Measurements from ENCODE around the gene TBC1D10A.

The TBC1D10A gene

DNA sequence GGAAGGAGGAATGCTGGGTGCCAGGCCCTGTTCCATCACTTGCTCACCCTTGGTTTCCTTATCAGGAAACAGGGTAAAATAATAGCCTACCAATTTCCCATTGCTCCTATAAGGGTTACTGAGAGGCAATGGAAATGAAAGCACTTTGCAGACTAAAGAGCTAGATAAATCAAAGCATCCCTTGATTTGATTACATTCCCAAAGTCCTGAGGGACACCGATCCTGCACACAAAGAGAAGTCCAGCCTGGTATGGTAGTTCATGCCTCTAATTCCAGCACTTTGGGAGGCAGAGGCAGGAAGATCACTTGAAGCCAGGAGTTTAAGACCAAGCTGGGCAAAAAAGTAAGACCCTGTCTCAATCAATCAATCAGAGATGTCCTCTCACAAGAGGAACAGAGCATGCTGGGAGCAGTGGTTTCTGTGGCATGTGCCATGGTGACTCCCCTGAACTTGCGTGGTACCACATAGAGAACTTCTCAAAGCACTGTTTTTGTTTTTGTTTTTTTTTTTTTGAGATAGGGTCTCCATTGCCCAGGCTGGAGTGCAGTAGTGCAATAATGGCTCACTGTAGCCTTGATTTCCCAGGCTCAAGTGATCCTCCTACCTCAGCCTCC is 10.7 kb downstream of the TBC1D10A start:
- Histone ChIP-seq H3K9me3 (ENCODE audit: severe bottlenecking) (no peaks in the 10 kb centered on the region), H3K4me1 (ENCODE audit: insufficient read depth, poor library complexity, severe bottlenecking) (peaks cover 27% of the 10 kb centered on the region), H3K36me3 (ENCODE audit: low read depth) (peaks cover 4% of the 10 kb centered on the region), H3K27ac (ENCODE audit: poor library complexity, severe bottlenecking) (no peak overlapping the region), H3K4me3 (ENCODE audit: severe bottlenecking) (no peak overlapping the region), H3K27me3 (ENCODE audit: insufficient read depth, poor library complexity, severe bottlenecking) (no peaks in the 10 kb centered on the region)
- TF ChIP-seq, protein P1, sequence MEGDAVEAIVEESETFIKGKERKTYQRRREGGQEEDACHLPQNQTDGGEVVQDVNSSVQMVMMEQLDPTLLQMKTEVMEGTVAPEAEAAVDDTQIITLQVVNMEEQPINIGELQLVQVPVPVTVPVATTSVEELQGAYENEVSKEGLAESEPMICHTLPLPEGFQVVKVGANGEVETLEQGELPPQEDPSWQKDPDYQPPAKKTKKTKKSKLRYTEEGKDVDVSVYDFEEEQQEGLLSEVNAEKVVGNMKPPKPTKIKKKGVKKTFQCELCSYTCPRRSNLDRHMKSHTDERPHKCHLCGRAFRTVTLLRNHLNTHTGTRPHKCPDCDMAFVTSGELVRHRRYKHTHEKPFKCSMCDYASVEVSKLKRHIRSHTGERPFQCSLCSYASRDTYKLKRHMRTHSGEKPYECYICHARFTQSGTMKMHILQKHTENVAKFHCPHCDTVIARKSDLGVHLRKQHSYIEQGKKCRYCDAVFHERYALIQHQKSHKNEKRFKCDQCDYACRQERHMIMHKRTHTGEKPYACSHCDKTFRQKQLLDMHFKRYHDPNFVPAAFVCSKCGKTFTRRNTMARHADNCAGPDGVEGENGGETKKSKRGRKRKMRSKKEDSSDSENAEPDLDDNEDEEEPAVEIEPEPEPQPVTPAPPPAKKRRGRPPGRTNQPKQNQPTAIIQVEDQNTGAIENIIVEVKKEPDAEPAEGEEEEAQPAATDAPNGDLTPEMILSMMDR (IDR thresholded peaks at IDR 0.05; ENCODE audit: poor library complexity, severe bottlenecking) = no peak
- ATAC-seq (ENCODE audit: low read depth) (no peak), DNase-seq (ENCODE audit: low spot score) (no peak)

- TF ChIP-seq, protein P1 (IDR thresholded peaks at IDR 0.05; ENCODE audit: poor library complexity, severe bottlenecking) = no peak
- H3K27me3 ChIP-seq (ENCODE audit: insufficient read depth, poor library complexity, severe bottlenecking) = no peaks in the 10 kb centered on the region
- H3K9me3 ChIP-seq (ENCODE audit: severe bottlenecking) = no peaks in the 10 kb centered on the region
- peaks cover 4% of the 10 kb centered on the region for H3K36me3 ChIP-seq (ENCODE audit: low read depth)
- no peak overlapping the region for H3K4me3 ChIP-seq (ENCODE audit: severe bottlenecking)
- no peak for DNase-seq (ENCODE audit: low spot score)
- no peak overlapping the region for H3K27ac ChIP-seq (ENCODE audit: poor library complexity, severe bottlenecking)
- ATAC-seq (ENCODE audit: low read depth) = no peak
- peaks cover 27% of the 10 kb centered on the region for H3K4me1 ChIP-seq (ENCODE audit: insufficient read depth, poor library complexity, severe bottlenecking)
Observed at GRCh38 chr22:30314915-30315314, 11.8 kb downstream of the TBC1D10A start.

DNA sequence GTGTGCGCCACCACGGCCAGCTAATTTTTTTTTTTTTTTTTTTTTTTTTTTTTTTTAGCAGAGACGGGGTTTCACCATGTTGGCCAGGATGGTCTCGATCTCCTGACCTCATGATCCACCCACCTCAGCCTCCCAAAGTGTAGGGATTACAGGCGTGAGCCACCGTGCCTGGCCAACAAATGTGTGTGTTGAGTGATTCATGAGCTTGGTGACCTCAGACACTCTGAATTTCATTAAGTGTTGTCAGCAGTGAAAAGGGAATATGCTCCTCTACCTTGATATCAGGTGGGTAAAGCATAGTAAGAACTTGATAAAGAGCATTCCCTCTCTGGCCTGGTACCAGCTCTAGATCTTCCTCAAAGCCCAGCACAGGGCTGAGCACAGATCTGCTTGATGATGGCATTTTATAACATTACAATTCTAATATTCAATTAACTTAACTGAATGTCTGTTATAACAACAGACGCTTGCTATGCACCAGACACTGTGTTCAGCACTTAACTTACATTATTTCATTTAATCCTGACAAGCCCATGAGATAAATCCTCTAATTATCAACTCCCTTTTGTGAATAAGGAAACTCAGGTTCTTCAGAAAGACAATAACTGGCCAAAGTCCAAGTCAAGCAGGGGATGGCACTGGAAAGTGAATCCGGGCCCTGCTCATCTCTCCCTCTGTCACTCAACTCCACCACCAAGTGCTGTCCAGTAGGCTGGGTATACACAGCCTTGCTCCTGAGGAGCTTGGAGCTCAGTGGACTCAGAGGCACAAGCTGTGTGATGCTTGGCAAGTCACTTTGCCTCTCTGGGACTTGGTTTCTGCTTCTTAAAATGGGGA is 13.0 kb downstream of the TBC1D10A start:
- Histone ChIP-seq H3K27me3 (ENCODE audit: insufficient read depth, poor library complexity, severe bottlenecking) (no peaks in the 10 kb centered on the region), H3K4me3 (ENCODE audit: severe bottlenecking) (no peak overlapping the region), H3K4me1 (ENCODE audit: insufficient read depth, poor library complexity, severe bottlenecking) (peaks cover 27% of the 10 kb centered on the region), H3K27ac (ENCODE audit: poor library complexity, severe bottlenecking) (no peak overlapping the region), H3K9me3 (ENCODE audit: severe bottlenecking) (no peaks in the 10 kb centered on the region), H3K36me3 (ENCODE audit: low read depth) (no peaks in the 10 kb centered on the region)
- DNase-seq (ENCODE audit: low spot score) (no peak), ATAC-seq (ENCODE audit: low read depth) (no peak)
- TF ChIP-seq, protein P1 (IDR thresholded peaks at IDR 0.05; ENCODE audit: poor library complexity, severe bottlenecking) = no peak

GRCh38 chr22:30312053-30312452 is 14.7 kb downstream of the TBC1D10A start:
- peak; percentile 93 for ATAC-seq (ENCODE audit: low read depth)
- no peak for DNase-seq (ENCODE audit: low spot score)
- H3K27me3 ChIP-seq (ENCODE audit: insufficient read depth, poor library complexity, severe bottlenecking) = no peaks in the 10 kb centered on the region
- peaks cover 31% of the 10 kb centered on the region for H3K4me1 ChIP-seq (ENCODE audit: insufficient read depth, poor library complexity, severe bottlenecking)
- H3K27ac ChIP-seq (ENCODE audit: poor library complexity, severe bottlenecking) = peak overlapping the region; percentile 44
- TF ChIP-seq, protein P1 (IDR thresholded peaks at IDR 0.05; ENCODE audit: poor library complexity, severe bottlenecking) = no peak
- no peaks in the 10 kb centered on the region for H3K36me3 ChIP-seq (ENCODE audit: low read depth)
- no peak overlapping the region for H3K4me3 ChIP-seq (ENCODE audit: severe bottlenecking)
- H3K9me3 ChIP-seq (ENCODE audit: severe bottlenecking) = no peaks in the 10 kb centered on the region

All from RWPE2 (cell line).